ENCODE results near the gene DKK1.

GRCh38 chr10:52312942-52313255, 1.2 kb upstream of the DKK1 start:
- no peak for TF ChIP-seq ZNF384 (IDR thresholded peaks at IDR 0.05)
- TF ChIP-seq L3MBTL2 (conservative IDR thresholded peaks at IDR 0.05) = no peak
- no peak for TF ChIP-seq LEF1 (IDR thresholded peaks at IDR 0.05; ENCODE audit: borderline replicate concordance)
- TF ChIP-seq ARNT (IDR thresholded peaks at IDR 0.05) = no peak
- no peak for TF ChIP-seq SP1 (IDR thresholded peaks at IDR 0.05)

Measured in HEK293T (cell line).